Natural killer cell treated with Interleukin-12 subunit alpha and Interleukin-12 subunit beta and Interleukin-15 and Interleukin-18, amount 100 ng/mL, for 72 hours (primary cell): ENCODE results near the gene OCSTAMP. TPM values are rescaled to one million over a fixed set of nuclear protein-coding genes. Genes with fewer than 3 reads are reported as not detected.

Experiments used
- ATAC-seq, 2 donors: fragments of 150-1000 bp; cut with Tn5 transposase in 1 of 2; sonication (Bioruptor Pico), chemical (Tn5 transposase) in 1 of 2; 2 replicates each; pipeline ENCODE4 v1.10.0; 2021
- DNase-seq: peaks from one replicate; pipeline ENCODE4 v3.0.0; 2022; ENCODE audit warnings: low spot score
- H3K27ac Mint-ChIP-seq, 2 donors: 1 replicate in 1 of 2; 2 replicates in 1 of 2; pipeline ENCODE4 v1.8.0; 2022; ENCODE audit warnings: mixed read lengths in 2 of 2, mild to moderate bottlenecking in 1 of 2, moderate library complexity in 1 of 2
- H3K27me3 Mint-ChIP-seq, 2 donors: 1 replicate in 1 of 2; 2 replicates in 1 of 2; pipeline ENCODE4 v1.8.0; 2022; ENCODE audit warnings: mixed read lengths in 2 of 2
- H3K36me3 Mint-ChIP-seq: one replicate; pipeline ENCODE4 v1.8.0; 2022; ENCODE audit warnings: mixed read lengths
- H3K4me1 Mint-ChIP-seq, 2 donors: 1 replicate in 1 of 2; 2 replicates in 1 of 2; pipeline ENCODE4 v1.8.0; 2022; ENCODE audit warnings: low read depth in 2 of 2, mixed read lengths in 2 of 2, mild to moderate bottlenecking in 1 of 2
- H3K4me3 Mint-ChIP-seq: one replicate; pipeline ENCODE4 v1.8.0; 2022; ENCODE audit warnings: mixed read lengths
- H3K9me3 Mint-ChIP-seq: 2 replicates; pipeline ENCODE4 v1.8.0; 2022; ENCODE audit warnings: mixed read lengths
- total RNA-seq, 2 donors: library from RNA; stranded (reverse); gene quantifications; one replicate each; pipeline ENCODE4 v1.2.3, GENCODE V29; 2022

Gene OCSTAMP
- total RNA-seq, 2 donors from 2014 or later = 0.31 TPM; not detected in 1

GRCh38 chr20:46543033-46543432 lies 7.4 kb downstream of the OCSTAMP start:
- no peak for DNase-seq
- Mint-ChIP-seq H3K4me3 (no peak overlapping the region), H3K4me1 (peaks cover 13 to 14% of the 10 kb centered on the region in 2 donors), H3K27ac (peak overlapping the region in 1 of 2 donors; percentile 62), H3K9me3 (no peaks in the 10 kb centered on the region), H3K27me3 (peaks cover 0 to 8% of the 10 kb centered on the region in 2 donors), H3K36me3 (no peaks in the 10 kb centered on the region)
- ATAC-seq = no peak

GRCh38 chr20:46541229-46541935 lies 9.1 kb downstream of the OCSTAMP start:
- Mint-ChIP-seq H3K27me3 (peaks cover 9 to 13% of the 10 kb centered on the region in 2 donors), H3K36me3 (no peaks in the 10 kb centered on the region)

DNA sequence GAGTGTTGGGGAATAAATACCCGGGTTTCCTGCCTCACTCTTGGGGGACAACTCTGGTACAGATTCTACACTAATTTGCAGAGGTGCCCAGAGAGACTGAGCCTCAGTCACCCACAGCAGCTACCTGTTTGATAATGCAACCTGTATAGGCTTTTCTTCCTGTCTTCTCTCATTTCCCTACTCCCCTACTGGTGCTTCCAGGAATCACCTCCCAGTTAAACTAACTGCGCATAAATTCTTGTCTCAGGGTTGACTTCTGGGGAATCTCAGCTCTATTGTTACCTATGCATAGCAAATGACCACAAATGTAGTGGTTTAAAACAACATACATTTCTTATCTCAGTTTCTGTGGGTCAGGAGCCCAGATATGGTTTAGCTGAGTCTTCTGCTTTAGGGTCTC lies 11.3 kb downstream of the OCSTAMP start:
- ATAC-seq (no peak), DNase-seq (no peak)
- peaks cover 16 to 17% of the 10 kb centered on the region in 2 donors for H3K27me3 Mint-ChIP-seq
- H3K4me1 Mint-ChIP-seq = peaks cover 0 to 3% of the 10 kb centered on the region in 2 donors
- no peak overlapping the region for H3K27ac Mint-ChIP-seq
- no peaks in the 10 kb centered on the region for H3K9me3 Mint-ChIP-seq
- no peaks in the 10 kb centered on the region for H3K36me3 Mint-ChIP-seq
- no peak overlapping the region for H3K4me3 Mint-ChIP-seq

More at GRCh38 chr20:46541229-46541935, 9.1 kb downstream of the OCSTAMP start:
- Mint-ChIP-seq H3K4me3 (no peak overlapping the region), H3K9me3 (no peaks in the 10 kb centered on the region), H3K4me1 (peaks cover 13 to 14% of the 10 kb centered on the region in 2 donors), H3K27ac (no peak overlapping the region)
- ATAC-seq (no peak), DNase-seq (no peak)

- ATAC-seq (no peak), DNase-seq (no peak)
- Mint-ChIP-seq H3K27me3 (peaks cover 12 to 16% of the 10 kb centered on the region in 2 donors), H3K4me3 (no peak overlapping the region), H3K9me3 (no peaks in the 10 kb centered on the region), H3K4me1 (no peaks in the 10 kb centered on the region), H3K27ac (peak overlapping the region in 1 of 2 donors; percentile 9), H3K36me3 (no peaks in the 10 kb centered on the region)
Observed at GRCh38 chr20:46530640-46531039, 19.8 kb downstream of the OCSTAMP start.

- ATAC-seq (no peak), DNase-seq (no peak)
- no peak overlapping the region for H3K4me3 Mint-ChIP-seq
- no peaks in the 10 kb centered on the region for H3K9me3 Mint-ChIP-seq
- no peaks in the 10 kb centered on the region for H3K36me3 Mint-ChIP-seq
- H3K4me1 Mint-ChIP-seq = no peaks in the 10 kb centered on the region
- no peak overlapping the region for H3K27ac Mint-ChIP-seq
- H3K27me3 Mint-ChIP-seq = peaks cover 15 to 18% of the 10 kb centered on the region in 2 donors
Observed at GRCh38 chr20:46523696-46524328, 26.6 kb downstream of the OCSTAMP start.

DNA sequence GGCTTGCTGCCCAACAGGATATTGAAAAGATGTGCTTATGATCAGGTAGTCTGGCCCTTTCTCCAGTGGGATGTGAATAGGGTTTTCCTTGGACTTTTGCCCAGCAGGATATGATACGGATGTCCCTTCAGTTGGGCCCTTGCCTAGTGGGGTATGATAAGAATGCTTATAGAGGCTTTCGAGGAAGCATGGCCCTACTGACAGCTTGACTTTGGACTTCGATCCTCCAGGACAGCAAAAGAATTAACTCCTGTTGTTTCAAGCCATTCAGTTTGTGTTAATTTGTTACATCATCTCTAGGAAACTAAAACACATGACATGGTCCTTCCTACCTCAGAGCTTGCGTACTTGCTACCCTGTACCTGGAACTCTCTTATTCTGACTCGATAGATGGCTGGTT lies 27.3 kb downstream of the OCSTAMP start:
- H3K27me3 Mint-ChIP-seq = peaks cover 15 to 19% of the 10 kb centered on the region in 2 donors
- H3K27ac Mint-ChIP-seq = no peak overlapping the region
- no peak for DNase-seq
- no peaks in the 10 kb centered on the region for H3K36me3 Mint-ChIP-seq
- no peak overlapping the region for H3K4me3 Mint-ChIP-seq
- H3K4me1 Mint-ChIP-seq = no peaks in the 10 kb centered on the region
- H3K9me3 Mint-ChIP-seq = no peaks in the 10 kb centered on the region
- ATAC-seq = no peak

GRCh38 chr20:46520976-46521579 lies 29.4 kb downstream of the OCSTAMP start:
- DNase-seq (peak; percentile 70), ATAC-seq (peak; percentile 79 to 80)
- Mint-ChIP-seq H3K27ac (no peak overlapping the region), H3K27me3 (peaks cover 8 to 20% of the 10 kb centered on the region in 2 donors), H3K36me3 (no peaks in the 10 kb centered on the region), H3K4me1 (no peaks in the 10 kb centered on the region), H3K9me3 (no peaks in the 10 kb centered on the region), H3K4me3 (no peak overlapping the region)

- H3K4me3 Mint-ChIP-seq = no peak overlapping the region
- no peak overlapping the region for H3K27ac Mint-ChIP-seq
- H3K4me1 Mint-ChIP-seq = no peaks in the 10 kb centered on the region
- peaks cover 8 to 20% of the 10 kb centered on the region in 2 donors for H3K27me3 Mint-ChIP-seq
- no peaks in the 10 kb centered on the region for H3K9me3 Mint-ChIP-seq
- no peak for ATAC-seq
- H3K36me3 Mint-ChIP-seq = no peaks in the 10 kb centered on the region
- no peak for DNase-seq
Observed at GRCh38 chr20:46520540-46520939, 29.9 kb downstream of the OCSTAMP start.

DNA sequence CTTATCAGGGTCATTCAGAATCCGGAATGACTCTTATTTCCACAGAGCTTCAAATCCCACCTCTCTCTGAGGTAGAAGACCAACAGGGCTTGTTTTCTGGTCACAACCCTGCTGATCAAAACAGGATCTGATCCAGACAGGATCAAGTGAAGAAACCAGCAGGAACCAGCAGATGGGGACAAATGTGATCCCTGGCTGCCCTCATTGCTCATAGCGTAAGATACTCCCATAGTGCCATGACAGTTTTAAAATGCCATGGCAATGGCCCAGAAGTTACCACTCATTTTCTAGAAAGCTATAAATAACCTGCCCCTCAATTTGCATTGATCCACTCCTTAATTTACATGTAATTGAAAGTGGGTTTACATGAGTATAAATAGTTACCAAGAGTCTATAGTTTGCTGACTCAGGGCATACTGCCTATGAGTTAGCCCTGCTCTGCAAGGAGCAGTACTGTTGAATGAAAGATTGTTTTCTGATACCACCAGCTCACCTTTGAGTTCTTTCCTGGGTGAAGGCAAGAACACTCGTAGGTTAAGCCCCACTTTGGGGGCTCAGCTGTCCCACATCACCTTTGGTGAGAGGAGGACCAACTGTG lies 30.9 kb downstream of the OCSTAMP start:
- no peak overlapping the region for H3K4me3 Mint-ChIP-seq
- no peak for DNase-seq

DNA sequence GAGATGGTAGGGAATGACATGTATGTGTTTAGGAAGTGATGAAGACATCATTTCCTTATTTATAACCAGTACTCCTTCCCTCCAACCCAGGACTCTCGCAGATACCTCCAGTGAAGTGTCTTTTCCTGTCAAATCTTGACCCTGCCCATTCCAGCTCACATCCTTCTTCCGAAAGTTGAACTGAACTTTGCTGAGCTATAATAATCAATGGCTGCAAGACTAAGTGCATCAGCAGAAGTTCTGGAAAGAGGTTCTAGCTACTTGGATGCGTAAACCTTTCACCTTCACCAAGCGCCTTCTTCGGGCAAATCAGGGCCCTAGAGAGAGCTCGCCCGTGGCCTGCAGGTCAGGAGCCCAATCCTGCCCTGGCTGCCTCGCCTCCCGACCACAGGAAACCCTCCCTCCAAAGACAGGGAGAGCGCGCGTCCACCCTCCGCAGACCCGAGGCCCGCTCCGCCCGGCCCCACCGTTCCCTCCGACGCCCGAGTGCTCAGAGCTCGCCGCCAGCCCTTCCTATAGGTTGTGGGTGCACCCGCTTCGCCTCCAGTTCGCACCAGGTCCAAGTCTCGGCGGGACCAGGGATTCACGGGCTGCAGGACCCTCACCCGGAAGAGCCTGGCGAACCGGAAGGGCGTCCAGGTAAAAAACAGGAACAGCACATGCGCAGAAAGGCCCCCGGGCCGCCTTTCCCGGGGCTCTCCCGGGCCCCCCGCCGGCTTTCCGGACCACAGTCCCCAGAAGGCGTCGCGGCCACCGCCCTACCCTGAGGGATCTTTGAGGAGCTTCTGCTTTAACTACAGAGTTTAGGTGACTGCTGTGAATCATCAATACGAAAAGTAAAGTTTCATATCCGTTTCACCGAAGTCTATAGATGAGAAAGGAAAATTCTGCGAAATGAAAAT lies 37.3 kb downstream of the OCSTAMP start, which contains the start of gene ZNF334:
Gene ZNF334 (minus strand): TSS at position 617 of the 902 bp plus-strand sequence. CDS start 1,457 bp downstream, outside the sequence.
- ATAC-seq (peak; percentile 62 to 74), DNase-seq (no peak)
- Mint-ChIP-seq H3K36me3 (no peaks in the 10 kb centered on the region), H3K9me3 (no peaks in the 10 kb centered on the region), H3K27me3 (peaks cover 19 to 32% of the 10 kb centered on the region in 2 donors), H3K4me3 (peak within 1 kb of the TSS; percentile 75), H3K4me1 (peaks cover 4 to 8% of the 10 kb centered on the region in 2 donors), H3K27ac (no peak within 1 kb of the TSS)

More for the DNA sequence above, 30.9 kb downstream of the OCSTAMP start:
- no peaks in the 10 kb centered on the region for H3K4me1 Mint-ChIP-seq
- H3K36me3 Mint-ChIP-seq = no peaks in the 10 kb centered on the region
- ATAC-seq = no peak
- no peaks in the 10 kb centered on the region for H3K9me3 Mint-ChIP-seq
- H3K27ac Mint-ChIP-seq = no peak overlapping the region
- peaks cover 8 to 20% of the 10 kb centered on the region in 2 donors for H3K27me3 Mint-ChIP-seq

- Mint-ChIP-seq H3K27ac (no peak overlapping the region), H3K9me3 (no peaks in the 10 kb centered on the region), H3K36me3 (no peaks in the 10 kb centered on the region), H3K27me3 (peaks cover 38 to 52% of the 10 kb centered on the region in 2 donors), H3K4me3 (no peak overlapping the region), H3K4me1 (peaks cover 4 to 8% of the 10 kb centered on the region in 2 donors)
- ATAC-seq = no peak
- DNase-seq = no peak
Observed at GRCh38 chr20:46509523-46509922, 40.9 kb downstream of the OCSTAMP start.

DNA sequence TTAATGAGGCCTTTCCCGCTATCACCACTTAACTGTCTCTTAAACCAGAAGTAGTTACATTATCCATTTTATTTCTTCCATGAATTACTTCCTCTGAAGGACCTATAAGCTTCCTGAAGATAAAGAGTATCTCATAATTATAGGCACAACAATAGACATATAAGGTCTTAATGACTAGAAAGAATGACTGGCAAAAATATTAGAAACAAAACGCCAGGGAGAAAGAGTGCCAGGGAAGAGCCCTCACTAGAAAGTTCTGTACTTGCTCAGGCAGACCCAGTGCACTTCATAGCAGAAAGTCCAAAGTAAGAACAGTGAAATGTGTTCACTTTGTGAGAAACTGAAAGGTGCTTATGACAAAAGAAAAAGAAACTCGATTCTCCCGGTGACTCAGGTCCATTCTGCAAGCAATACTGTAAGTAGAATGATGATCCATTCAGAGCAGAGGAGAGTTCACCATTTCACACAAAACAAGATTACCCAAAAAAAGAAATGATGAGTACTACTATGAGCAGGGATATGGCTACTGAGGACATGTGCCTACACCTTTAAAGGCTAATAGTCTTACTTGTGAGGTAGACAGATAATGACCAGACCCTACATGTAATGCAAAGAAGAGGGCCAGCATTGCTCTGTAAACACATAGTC lies 42.6 kb downstream of the OCSTAMP start:
- Mint-ChIP-seq H3K36me3 (peaks cover 10% of the 10 kb centered on the region), H3K4me1 (peaks cover 0 to 4% of the 10 kb centered on the region in 2 donors), H3K4me3 (no peak overlapping the region), H3K9me3 (peaks cover 8% of the 10 kb centered on the region), H3K27me3 (peaks cover 46 to 65% of the 10 kb centered on the region in 2 donors), H3K27ac (no peak overlapping the region)
- DNase-seq (no peak), ATAC-seq (peak in 1 of 2 donors; percentile 52)
